GM12801 (cell line): ENCODE data around the gene COL27A1.

ENCODE experiments used
- TF ChIP-seq, protein P1 (sequence below): IDR thresholded peaks from one replicate; pipeline ENCODE4 v1.5.1; 2011; ENCODE audit warnings: control low read depth; ENCODE audit not compliant: insufficient read length; ENCODE audit errors: extremely low read depth

Gene COL27A1

GRCh38 chr9:114361542-114361941, 206.2 kb downstream of the COL27A1 start:
- TF ChIP-seq, protein P1, sequence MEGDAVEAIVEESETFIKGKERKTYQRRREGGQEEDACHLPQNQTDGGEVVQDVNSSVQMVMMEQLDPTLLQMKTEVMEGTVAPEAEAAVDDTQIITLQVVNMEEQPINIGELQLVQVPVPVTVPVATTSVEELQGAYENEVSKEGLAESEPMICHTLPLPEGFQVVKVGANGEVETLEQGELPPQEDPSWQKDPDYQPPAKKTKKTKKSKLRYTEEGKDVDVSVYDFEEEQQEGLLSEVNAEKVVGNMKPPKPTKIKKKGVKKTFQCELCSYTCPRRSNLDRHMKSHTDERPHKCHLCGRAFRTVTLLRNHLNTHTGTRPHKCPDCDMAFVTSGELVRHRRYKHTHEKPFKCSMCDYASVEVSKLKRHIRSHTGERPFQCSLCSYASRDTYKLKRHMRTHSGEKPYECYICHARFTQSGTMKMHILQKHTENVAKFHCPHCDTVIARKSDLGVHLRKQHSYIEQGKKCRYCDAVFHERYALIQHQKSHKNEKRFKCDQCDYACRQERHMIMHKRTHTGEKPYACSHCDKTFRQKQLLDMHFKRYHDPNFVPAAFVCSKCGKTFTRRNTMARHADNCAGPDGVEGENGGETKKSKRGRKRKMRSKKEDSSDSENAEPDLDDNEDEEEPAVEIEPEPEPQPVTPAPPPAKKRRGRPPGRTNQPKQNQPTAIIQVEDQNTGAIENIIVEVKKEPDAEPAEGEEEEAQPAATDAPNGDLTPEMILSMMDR: no peak
